Osteocyte (in vitro differentiated cells): ENCODE measurements around the gene SDK2. TPM values are rescaled to one million over a fixed set of nuclear protein-coding genes. Genes with fewer than 3 reads are reported as not detected.

Experiments used
- DNase-seq: peaks from one replicate; pipeline ENCODE4 v3.0.0; 2021; ENCODE audit warnings: mixed read lengths; ENCODE audit not compliant: unreplicated experiment; ENCODE audit errors: extremely low spot score
- H3K27ac Mint-ChIP-seq: one replicate; pipeline ENCODE4 v1.8.0; 2021; ENCODE audit warnings: mild to moderate bottlenecking, mixed read lengths; ENCODE audit not compliant: unreplicated experiment
- H3K27me3 Mint-ChIP-seq: one replicate; pipeline ENCODE4 v1.8.0; 2021; ENCODE audit warnings: mixed read lengths; ENCODE audit not compliant: unreplicated experiment
- H3K36me3 Mint-ChIP-seq: one replicate; pipeline ENCODE4 v1.8.0; 2021; ENCODE audit warnings: mixed read lengths; ENCODE audit not compliant: unreplicated experiment
- H3K4me1 Mint-ChIP-seq: one replicate; pipeline ENCODE4 v1.8.0; 2021; ENCODE audit warnings: mixed read lengths; ENCODE audit not compliant: unreplicated experiment
- H3K4me3 Mint-ChIP-seq: one replicate; pipeline ENCODE4 v1.8.0; 2021; ENCODE audit warnings: mild to moderate bottlenecking, moderate library complexity, mixed read lengths; ENCODE audit not compliant: unreplicated experiment
- H3K9me3 Mint-ChIP-seq: one replicate; pipeline ENCODE4 v1.8.0; 2021; ENCODE audit warnings: mixed read lengths; ENCODE audit not compliant: unreplicated experiment
- CTCF ChIP-seq: fragments of 200-600 bp; sonication (generic); IDR thresholded peaks from 2 replicates; pipeline ENCODE4 v1.5.0; 2021; ENCODE audit warnings: antibody characterized with exemption, mild to moderate bottlenecking, moderate library complexity
- total RNA-seq: library from RNA; stranded (reverse); gene quantifications from 2 replicates; pipeline ENCODE4 v1.2.1, GENCODE V29; 2021

SDK2 gene
- total RNA-seq, 1 donor from 2014 or later, result 16.5 TPM

- Mint-ChIP-seq H3K4me1 (peaks cover 11% of the 10 kb centered on the region), H3K9me3 (no peaks in the 10 kb centered on the region), H3K4me3 (no peak overlapping the region)
Measured at GRCh38 chr17:73547790-73548189, 96.5 kb downstream of the SDK2 start.

GRCh38 chr17:73546770-73547536, 97.3 kb downstream of the SDK2 start:
- Mint-ChIP-seq H3K4me1 (peaks cover 11% of the 10 kb centered on the region), H3K4me3 (no peak overlapping the region), H3K9me3 (no peaks in the 10 kb centered on the region), H3K27ac (no peak overlapping the region), H3K27me3 (no peaks in the 10 kb centered on the region), H3K36me3 (no peaks in the 10 kb centered on the region)
- TF ChIP-seq CTCF, result no peak
- no peak for DNase-seq

More at GRCh38 chr17:73547790-73548189, 96.5 kb downstream of the SDK2 start:
- Mint-ChIP-seq H3K36me3 (no peaks in the 10 kb centered on the region), H3K27ac (no peak overlapping the region), H3K27me3 (no peaks in the 10 kb centered on the region)
- DNase-seq, result no peak
- TF ChIP-seq CTCF, result no peak

GRCh38 chr17:73546114-73546513, 98.1 kb downstream of the SDK2 start:
- Mint-ChIP-seq H3K4me3 (no peak overlapping the region), H3K4me1 (peaks cover 11% of the 10 kb centered on the region), H3K27ac (no peak overlapping the region), H3K27me3 (no peaks in the 10 kb centered on the region), H3K9me3 (no peaks in the 10 kb centered on the region), H3K36me3 (no peaks in the 10 kb centered on the region)
- TF ChIP-seq CTCF, result no peak
- no peak for DNase-seq

DNA sequence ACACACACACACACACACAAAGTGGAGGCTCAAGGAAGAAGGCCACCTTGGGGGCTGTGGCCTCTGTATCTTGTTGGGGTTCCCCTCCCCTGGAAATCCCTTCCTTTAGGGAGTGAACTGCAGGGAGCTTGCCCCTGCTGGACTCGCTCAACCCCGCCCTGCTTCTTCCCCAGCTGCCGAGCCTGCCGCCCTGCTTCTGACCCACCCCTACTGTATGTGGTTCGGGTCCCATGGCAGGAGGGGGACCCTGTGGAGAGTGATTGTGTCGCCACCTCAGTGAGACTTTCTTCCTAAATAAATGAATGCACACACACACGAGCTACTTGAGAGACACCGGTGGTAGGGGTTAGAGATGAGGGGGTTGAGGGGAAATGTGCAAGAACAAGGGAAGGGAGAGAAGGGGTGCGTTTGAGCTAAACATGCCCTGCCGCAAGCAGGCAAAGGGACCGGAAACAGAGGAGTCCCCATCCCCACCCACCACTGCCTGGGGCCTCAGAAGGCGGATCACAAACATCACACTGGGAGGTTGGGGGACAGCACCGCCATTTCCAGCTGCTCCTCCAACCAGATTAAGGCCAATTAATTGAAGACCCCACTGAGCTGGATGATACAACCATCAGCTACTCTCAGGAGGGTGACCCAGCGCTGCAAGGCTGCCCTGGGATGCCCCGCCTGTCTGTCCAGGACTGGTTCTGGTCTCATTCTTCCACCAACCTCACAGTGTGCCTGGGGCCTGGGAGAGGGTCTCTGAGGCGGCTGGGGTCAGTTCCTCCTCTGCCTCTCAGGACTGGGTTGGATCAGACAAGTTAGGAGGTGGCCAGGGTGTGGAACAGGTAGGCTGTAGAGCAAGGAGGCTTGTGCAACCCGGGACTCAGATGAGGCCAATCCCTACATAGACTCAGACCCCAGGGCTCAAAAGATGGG, 98.9 kb downstream of the SDK2 start:
- Mint-ChIP-seq H3K9me3 (no peaks in the 10 kb centered on the region), H3K36me3 (no peaks in the 10 kb centered on the region), H3K4me3 (no peak overlapping the region), H3K27ac (no peak overlapping the region), H3K27me3 (no peaks in the 10 kb centered on the region), H3K4me1 (peaks cover 7% of the 10 kb centered on the region)
- DNase-seq, result no peak
- TF ChIP-seq CTCF, result no peak

- peaks cover 5% of the 10 kb centered on the region for H3K4me1 Mint-ChIP-seq
- no peaks in the 10 kb centered on the region for H3K36me3 Mint-ChIP-seq
- DNase-seq, result no peak
- no peaks in the 10 kb centered on the region for H3K27me3 Mint-ChIP-seq
- H3K4me3 Mint-ChIP-seq, result no peak overlapping the region
- no peaks in the 10 kb centered on the region for H3K9me3 Mint-ChIP-seq
- no peak overlapping the region for H3K27ac Mint-ChIP-seq
- no peak for TF ChIP-seq CTCF
Measured at GRCh38 chr17:73544333-73544732, 99.9 kb downstream of the SDK2 start.
